HG03442 (cell line): Measurements from ENCODE around the gene SSR1.
"Not testable (repeated sequence)": the region's sequence is repeated elsewhere in the genome, so short reads cannot be mapped to it uniquely, and the experiment has no call there.

Source experiments
- ATAC-seq: cut with Tn5 transposase; IDR thresholded peaks from one replicate; pipeline ENCODE4 v1.9.1; 2021; ENCODE audit warnings: mild to moderate bottlenecking, moderate library complexity; ENCODE audit not compliant: unreplicated experiment

The SSR1 gene

GRCh38 chr6:7312616-7313504 is at the start of gene SSR1:
SSR1 (minus strand) TSS chr6:7313199; CDS start chr6:7313120, 79 bp downstream.
- peak; percentile 97 for ATAC-seq

GRCh38 chr6:7351916-7352315 is 38.9 kb upstream of the SSR1 start:
- ATAC-seq: not testable (repeated sequence)

- not testable (repeated sequence) for ATAC-seq
These were observed 37.6 kb upstream of the SSR1 start for GRCh38 chr6:7350591-7350990.

- ATAC-seq: not testable (repeated sequence)
These were observed 34.6 kb upstream of the SSR1 start for GRCh38 chr6:7347551-7347997.

- ATAC-seq: not testable (repeated sequence)
These were observed 31.9 kb upstream of the SSR1 start for GRCh38 chr6:7344773-7345450.

- ATAC-seq: no peak
These were observed 30.8 kb upstream of the SSR1 start for GRCh38 chr6:7343546-7344475.

- ATAC-seq: peak; percentile 79
These were observed 29.2 kb upstream of the SSR1 start for GRCh38 chr6:7341989-7342742.

- no peak for ATAC-seq
These were observed 28.3 kb upstream of the SSR1 start for GRCh38 chr6:7341271-7341670.

GRCh38 chr6:7339007-7339732 is 26.2 kb upstream of the SSR1 start:
- ATAC-seq: not testable (repeated sequence)

- ATAC-seq: no peak
These were observed 25.0 kb upstream of the SSR1 start for GRCh38 chr6:7338031-7338430.

- no peak for ATAC-seq
These were observed 22.5 kb upstream of the SSR1 start for GRCh38 chr6:7335519-7335918.

GRCh38 chr6:7334685-7335084 is 21.7 kb upstream of the SSR1 start:
- ATAC-seq: no peak

GRCh38 chr6:7332090-7332745 is 19.2 kb upstream of the SSR1 start:
- no peak for ATAC-seq

GRCh38 chr6:7331452-7331851 is 18.5 kb upstream of the SSR1 start:
- ATAC-seq: no peak

GRCh38 chr6:7328243-7328642 is 15.2 kb upstream of the SSR1 start:
- ATAC-seq: no peak

GRCh38 chr6:7325750-7326149 is 12.8 kb upstream of the SSR1 start:
- ATAC-seq: no peak

GRCh38 chr6:7324520-7324919 is 11.5 kb upstream of the SSR1 start:
- peak; percentile 83 for ATAC-seq

GRCh38 chr6:7323074-7323473 is 10.1 kb upstream of the SSR1 start:
- no peak for ATAC-seq

- ATAC-seq: not testable (repeated sequence)
These were observed 8.9 kb upstream of the SSR1 start for GRCh38 chr6:7321866-7322265.
